Parathyroid adenoma (tissue), 2 donors: ENCODE data around the gene AGAP1.

Source experiments
- H2AFZ ChIP-seq: fragments of 300-600 bp; sonication (generic); one replicate; pipeline ENCODE4 v1.7.0; 2017; ENCODE audit warnings: antibody characterized with exemption, mild to moderate bottlenecking
- H3K27ac ChIP-seq: fragments of 300-600 bp; sonication (generic); one replicate; pipeline ENCODE4 v1.7.0; 2017
- H3K27me3 ChIP-seq: fragments of 300-600 bp; sonication (generic); one replicate; pipeline ENCODE4 v1.7.0; 2017; ENCODE audit warnings: low read length; ENCODE audit not compliant: control insufficient read depth, insufficient read depth
- H3K36me3 ChIP-seq: fragments of 300-600 bp; sonication (generic); one replicate; pipeline ENCODE4 v1.7.0; 2017; ENCODE audit warnings: low read length; ENCODE audit not compliant: control insufficient read depth, insufficient read depth
- H3K4me1 ChIP-seq: fragments of 300-600 bp; sonication (generic); one replicate; pipeline ENCODE4 v1.7.0; 2017; ENCODE audit warnings: control low read depth
- H3K4me2 ChIP-seq: fragments of 300-600 bp; sonication (generic); one replicate; pipeline ENCODE4 v1.7.0; 2017; ENCODE audit warnings: low read length
- H3K4me3 ChIP-seq: fragments of 300-600 bp; sonication (generic); one replicate; pipeline ENCODE4 v1.7.0; 2017; ENCODE audit warnings: low read depth, low read length
- H3K79me2 ChIP-seq: fragments of 300-600 bp; sonication (generic); one replicate; pipeline ENCODE4 v1.7.0; 2017; ENCODE audit warnings: control low read depth
- H3K9ac ChIP-seq: fragments of 300-600 bp; sonication (generic); one replicate; pipeline ENCODE4 v1.7.0; 2017; ENCODE audit warnings: mild to moderate bottlenecking
- H3K9me3 ChIP-seq: fragments of 300-600 bp; sonication (generic); one replicate; pipeline ENCODE4 v1.7.0; 2017; ENCODE audit warnings: low read length; ENCODE audit not compliant: control insufficient read depth
- TF ChIP-seq, protein P1 (sequence below): fragments of 300-600 bp; sonication (generic); IDR thresholded peaks from one replicate; pipeline ENCODE4 v1.7.0; 2017; ENCODE audit warnings: antibody characterized with exemption, mild to moderate bottlenecking
- donor health status: primary hyperparathyroidism.

AGAP1 gene

GRCh38 chr2:235909358-235909757, 415.5 kb downstream of the AGAP1 start:
- no peaks in the 10 kb centered on the region for H3K79me2 ChIP-seq

DNA sequence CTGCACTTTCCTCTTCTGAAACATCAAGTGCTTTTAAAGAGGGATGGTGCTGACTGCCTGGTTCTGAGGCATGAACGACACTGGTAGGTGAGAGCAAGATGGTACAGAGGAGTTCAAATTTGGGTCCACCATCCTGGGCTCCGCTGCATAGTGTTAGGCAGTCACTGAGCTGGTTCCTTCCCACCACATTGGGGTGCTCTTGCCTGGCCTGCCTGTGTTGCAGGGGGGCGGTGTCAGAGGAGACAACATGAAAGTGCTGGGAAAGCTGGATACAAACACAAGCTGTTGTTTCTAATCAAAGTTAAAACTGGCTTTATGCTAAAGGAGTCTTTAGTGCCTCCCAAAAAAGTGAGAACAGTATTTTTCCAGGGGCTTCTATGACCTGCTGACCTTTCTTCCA, 416.2 kb downstream of the AGAP1 start:
- Histone ChIP-seq H3K36me3 (no peaks in the 10 kb centered on the region), H3K4me1 (peaks cover 4% of the 10 kb centered on the region)

More at GRCh38 chr2:235909358-235909757, 415.5 kb downstream of the AGAP1 start:
- no peaks in the 10 kb centered on the region for H3K36me3 ChIP-seq
- TF ChIP-seq, protein P1, sequence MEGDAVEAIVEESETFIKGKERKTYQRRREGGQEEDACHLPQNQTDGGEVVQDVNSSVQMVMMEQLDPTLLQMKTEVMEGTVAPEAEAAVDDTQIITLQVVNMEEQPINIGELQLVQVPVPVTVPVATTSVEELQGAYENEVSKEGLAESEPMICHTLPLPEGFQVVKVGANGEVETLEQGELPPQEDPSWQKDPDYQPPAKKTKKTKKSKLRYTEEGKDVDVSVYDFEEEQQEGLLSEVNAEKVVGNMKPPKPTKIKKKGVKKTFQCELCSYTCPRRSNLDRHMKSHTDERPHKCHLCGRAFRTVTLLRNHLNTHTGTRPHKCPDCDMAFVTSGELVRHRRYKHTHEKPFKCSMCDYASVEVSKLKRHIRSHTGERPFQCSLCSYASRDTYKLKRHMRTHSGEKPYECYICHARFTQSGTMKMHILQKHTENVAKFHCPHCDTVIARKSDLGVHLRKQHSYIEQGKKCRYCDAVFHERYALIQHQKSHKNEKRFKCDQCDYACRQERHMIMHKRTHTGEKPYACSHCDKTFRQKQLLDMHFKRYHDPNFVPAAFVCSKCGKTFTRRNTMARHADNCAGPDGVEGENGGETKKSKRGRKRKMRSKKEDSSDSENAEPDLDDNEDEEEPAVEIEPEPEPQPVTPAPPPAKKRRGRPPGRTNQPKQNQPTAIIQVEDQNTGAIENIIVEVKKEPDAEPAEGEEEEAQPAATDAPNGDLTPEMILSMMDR = no peak
- no peak overlapping the region for H3K4me2 ChIP-seq
- no peaks in the 10 kb centered on the region for H3K27me3 ChIP-seq
- peaks cover 4% of the 10 kb centered on the region for H3K4me1 ChIP-seq
- no peak overlapping the region for H3K4me3 ChIP-seq
- no peak overlapping the region for H3K27ac ChIP-seq
- no peaks in the 10 kb centered on the region for H3K9me3 ChIP-seq
- H3K9ac ChIP-seq = no peak overlapping the region
- no peak overlapping the region for H2AFZ ChIP-seq

DNA sequence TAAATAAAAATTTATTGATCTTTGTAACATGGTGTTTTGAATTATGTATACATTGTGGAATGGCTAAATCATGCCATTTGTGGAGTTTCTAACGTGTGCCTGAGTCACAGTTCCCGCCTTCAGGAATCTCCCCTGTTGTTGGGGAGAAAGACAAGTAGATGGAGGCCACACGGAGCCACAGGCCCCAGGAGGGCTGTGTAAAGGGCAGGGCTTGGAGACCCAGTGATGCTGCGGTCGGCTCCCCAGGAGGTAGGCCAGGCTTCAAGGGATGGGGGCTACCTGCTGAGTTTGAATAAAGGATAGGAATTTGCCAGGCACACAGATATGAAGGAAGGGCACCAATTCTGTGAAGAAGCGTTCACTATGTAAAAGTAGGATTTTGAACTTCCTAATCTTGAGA, 417.3 kb downstream of the AGAP1 start:
- H3K27me3 ChIP-seq = no peaks in the 10 kb centered on the region
- H3K79me2 ChIP-seq = no peaks in the 10 kb centered on the region
- no peak overlapping the region for H3K4me3 ChIP-seq
- peaks cover 4% of the 10 kb centered on the region for H3K4me1 ChIP-seq
- no peaks in the 10 kb centered on the region for H3K36me3 ChIP-seq
- H3K4me2 ChIP-seq = no peak overlapping the region
- no peaks in the 10 kb centered on the region for H3K9me3 ChIP-seq
- H3K27ac ChIP-seq = no peak overlapping the region
- H2AFZ ChIP-seq = no peak overlapping the region
- TF ChIP-seq, protein P1 = no peak
- H3K9ac ChIP-seq = no peak overlapping the region

More for the DNA sequence above, 416.2 kb downstream of the AGAP1 start:
- no peak overlapping the region for H3K4me3 ChIP-seq
- TF ChIP-seq, protein P1 = no peak
- H3K9me3 ChIP-seq = no peaks in the 10 kb centered on the region
- no peaks in the 10 kb centered on the region for H3K79me2 ChIP-seq
- H3K9ac ChIP-seq = no peak overlapping the region
- no peak overlapping the region for H3K4me2 ChIP-seq
- no peak overlapping the region for H2AFZ ChIP-seq
- no peak overlapping the region for H3K27ac ChIP-seq
- H3K27me3 ChIP-seq = no peaks in the 10 kb centered on the region

DNA sequence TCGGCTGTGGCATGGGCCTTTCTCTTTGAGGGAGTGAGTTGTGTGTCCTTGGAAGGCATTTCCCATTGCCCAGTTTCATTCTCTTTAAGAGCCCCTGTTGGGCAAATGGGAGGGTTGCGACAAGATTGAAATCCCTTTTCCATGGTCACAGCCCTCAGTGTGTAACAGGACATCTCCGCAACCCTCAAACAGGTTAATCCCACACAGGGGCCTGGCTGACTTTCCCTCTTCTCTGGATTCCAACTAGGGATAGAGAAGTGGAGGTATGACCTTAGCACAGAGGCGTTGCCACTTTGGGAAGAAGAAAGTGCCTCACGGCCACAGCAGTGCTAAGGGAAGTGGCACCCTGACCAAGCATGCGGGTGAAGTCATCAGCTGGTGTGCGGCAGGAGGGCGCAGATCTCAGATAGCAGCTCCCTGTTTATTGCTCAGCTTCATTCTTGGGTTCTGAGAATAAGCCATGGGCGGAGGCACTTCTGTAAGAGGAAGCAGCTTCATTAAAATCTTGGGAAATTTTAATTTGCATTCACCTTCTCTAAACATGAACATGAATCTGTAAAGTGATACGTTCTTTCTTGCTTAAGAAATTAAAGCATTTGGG, 417.9 kb downstream of the AGAP1 start:
- TF ChIP-seq, protein P1 = no peak
- Histone ChIP-seq H3K4me3 (no peak overlapping the region), H3K27ac (no peak overlapping the region), H3K9me3 (no peaks in the 10 kb centered on the region), H3K4me2 (no peak overlapping the region), H3K4me1 (peaks cover 4% of the 10 kb centered on the region), H3K36me3 (no peaks in the 10 kb centered on the region), H3K9ac (no peak overlapping the region), H3K79me2 (no peaks in the 10 kb centered on the region), H2AFZ (no peak overlapping the region), H3K27me3 (no peaks in the 10 kb centered on the region)

DNA sequence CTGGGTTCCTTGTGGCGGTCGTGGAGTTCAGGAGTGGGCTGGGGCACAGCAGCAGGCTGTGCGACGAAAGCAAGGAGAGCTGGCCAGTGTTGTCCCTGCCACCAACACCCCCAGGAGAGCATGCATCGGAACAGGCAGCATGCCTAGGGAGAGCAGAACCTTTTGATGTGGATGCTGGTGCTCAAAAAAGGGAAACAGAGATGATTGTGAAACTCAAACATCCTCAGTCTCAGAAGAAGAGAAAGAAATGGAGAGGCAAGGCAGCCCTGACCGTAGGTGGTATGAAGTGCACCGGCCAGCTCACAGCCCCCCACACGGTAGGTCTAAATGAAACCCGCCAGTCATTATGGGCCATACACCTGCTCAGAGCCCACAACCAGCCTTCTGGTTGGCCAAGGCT, 420.9 kb downstream of the AGAP1 start:
- H3K79me2 ChIP-seq = no peaks in the 10 kb centered on the region
- no peaks in the 10 kb centered on the region for H3K9me3 ChIP-seq
- H3K4me2 ChIP-seq = no peak overlapping the region
- no peaks in the 10 kb centered on the region for H3K27me3 ChIP-seq
- H3K27ac ChIP-seq = no peak overlapping the region
- no peak overlapping the region for H3K4me3 ChIP-seq
- H3K9ac ChIP-seq = no peak overlapping the region
- TF ChIP-seq, protein P1 = no peak
- no peak overlapping the region for H2AFZ ChIP-seq
- no peaks in the 10 kb centered on the region for H3K36me3 ChIP-seq
- no peaks in the 10 kb centered on the region for H3K4me1 ChIP-seq
